DMS153 treated with DMSO at 0.1 percent for 48 hours (cell line): ENCODE data around the gene EHMT2.
A peak's percentile ranks its signal among the peaks of the same experiment; 100 is the strongest.
"Not testable (repeated sequence)": the region's sequence is repeated elsewhere in the genome, so short reads cannot be mapped to it uniquely, and the experiment has no call there.

Experiments used
- DNase-seq: peaks from one replicate; lab custom pipeline; 2025; ENCODE audit not compliant: unreplicated experiment; lab: John Stamatoyannopoulos, UW

Gene EHMT2

GRCh38 chr6:31915756-31916155 lies 18.3 kb upstream of the EHMT2 start:
- DNase-seq, result no peak

DNA sequence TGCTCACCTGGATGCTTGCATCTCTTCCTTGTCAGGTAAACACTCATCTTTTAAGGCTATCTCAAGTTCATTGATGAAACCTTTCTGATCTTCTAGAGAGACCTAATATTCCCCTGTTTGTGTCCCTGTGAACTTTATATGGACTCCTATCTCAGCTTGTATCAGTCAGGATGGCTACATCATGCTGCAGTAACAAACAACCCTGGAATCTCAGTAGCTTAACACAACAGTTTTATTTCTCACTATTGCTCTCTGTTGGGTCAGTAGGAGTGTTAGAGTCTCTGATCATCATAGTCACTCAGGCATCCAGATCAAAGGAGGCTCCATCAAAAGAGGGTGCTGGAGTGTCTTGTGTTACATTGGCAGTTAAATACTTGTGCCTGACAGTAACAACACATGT lies 17.9 kb upstream of the EHMT2 start:
- no peak for DNase-seq

DNA sequence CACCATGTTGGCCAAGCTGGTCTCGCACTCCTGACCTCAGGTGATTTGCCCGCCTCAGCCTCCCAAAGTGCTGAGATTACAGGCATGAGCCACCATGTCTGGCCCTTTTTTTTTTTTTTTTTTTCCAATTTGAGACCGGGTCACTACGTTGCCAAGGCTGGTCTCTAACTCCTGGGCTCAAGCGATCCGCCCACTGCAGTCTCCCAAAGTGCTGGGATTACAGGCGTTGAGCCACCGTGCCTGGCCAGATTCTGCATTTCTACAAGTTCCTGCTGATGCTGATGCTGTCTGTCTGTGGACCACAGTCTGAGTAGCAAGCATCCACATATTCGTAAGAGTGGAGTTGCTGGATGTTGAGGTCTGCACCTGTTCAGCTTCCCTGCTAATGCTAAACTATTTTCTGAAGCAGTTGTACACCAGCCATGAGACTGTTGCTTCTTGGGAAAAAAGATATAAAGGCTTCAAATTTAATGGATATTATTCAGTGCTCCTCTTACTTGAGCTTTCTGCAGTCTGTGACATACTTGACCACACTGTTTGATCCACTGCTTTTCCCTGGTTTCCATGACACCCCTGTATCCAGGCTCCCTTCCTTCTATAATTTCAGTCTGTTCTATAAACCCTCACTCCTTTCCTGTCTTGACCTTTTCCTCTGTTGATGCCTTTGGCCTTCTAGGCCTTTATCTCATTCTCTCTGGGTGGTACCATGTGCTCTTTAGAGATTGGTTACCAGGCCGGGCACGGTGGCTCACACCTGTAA lies 14.5 kb upstream of the EHMT2 start:
- no peak for DNase-seq

DNA sequence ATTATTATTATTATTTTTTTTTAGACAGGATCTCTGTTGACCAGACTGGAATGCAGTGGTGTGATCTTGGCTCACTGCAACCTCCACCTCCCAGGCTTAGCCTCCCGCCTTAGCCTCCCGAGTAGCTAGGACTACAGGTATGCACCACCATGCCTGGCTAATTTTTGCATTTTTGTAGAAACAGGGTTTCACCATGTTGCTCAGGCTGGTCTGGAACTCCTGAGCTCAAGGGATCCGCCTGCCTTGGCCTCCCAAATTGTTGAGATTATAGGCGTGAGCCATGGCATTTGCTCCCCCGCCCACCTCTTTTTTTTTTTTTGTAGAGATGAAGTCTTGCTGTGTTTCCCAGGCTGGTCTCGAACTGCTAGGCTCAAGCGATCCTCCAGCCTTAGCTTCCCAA lies 11.8 kb upstream of the EHMT2 start:
- not testable (repeated sequence) for DNase-seq

DNA sequence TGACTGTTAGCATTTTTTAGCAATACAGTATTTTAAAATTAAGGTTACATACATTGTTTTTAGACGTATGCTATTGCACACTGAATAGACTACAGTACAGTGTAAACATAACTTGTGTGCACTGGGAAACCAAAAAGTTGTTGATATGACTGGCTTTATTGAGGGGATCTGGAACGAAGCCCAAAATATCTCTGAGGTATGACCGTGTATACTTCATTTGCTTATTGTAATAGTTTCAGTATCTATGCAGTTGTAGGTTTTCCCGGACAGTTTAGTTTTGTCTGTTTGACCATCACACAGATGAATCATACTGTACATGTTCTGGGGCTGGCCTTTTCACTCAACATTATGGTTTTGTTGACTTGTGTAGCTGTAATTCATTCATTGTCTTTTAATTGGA lies 11.3 kb upstream of the EHMT2 start:
- DNase-seq, result no peak

DNA sequence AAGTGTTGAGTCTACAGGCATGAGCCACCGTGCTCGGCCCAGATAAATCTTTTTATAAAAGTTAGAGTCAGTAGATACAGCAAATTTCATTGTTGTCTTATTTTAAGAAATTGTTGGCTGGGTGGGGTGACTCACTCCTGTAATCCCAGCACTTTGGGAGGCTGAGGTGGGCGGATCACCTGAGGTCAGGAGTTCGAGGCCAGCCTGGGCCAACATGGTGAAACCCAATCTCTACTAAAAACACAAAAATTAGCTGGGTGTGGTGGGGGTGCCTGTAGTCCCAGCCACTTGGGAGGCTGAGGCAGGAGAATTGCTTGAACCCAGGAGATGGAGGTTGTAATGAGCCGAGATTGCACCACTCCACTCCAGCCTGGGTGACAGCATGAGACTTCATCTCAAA lies 10.8 kb upstream of the EHMT2 start:
- not testable (repeated sequence) for DNase-seq

- no peak for DNase-seq
These were observed 9.8 kb upstream of the EHMT2 start for GRCh38 chr6:31907158-31907813.

- DNase-seq, result not testable (repeated sequence)
These were observed 9.2 kb upstream of the EHMT2 start for GRCh38 chr6:31906727-31907126.

GRCh38 chr6:31906122-31906521 lies 8.6 kb upstream of the EHMT2 start:
- DNase-seq, result no peak

DNA sequence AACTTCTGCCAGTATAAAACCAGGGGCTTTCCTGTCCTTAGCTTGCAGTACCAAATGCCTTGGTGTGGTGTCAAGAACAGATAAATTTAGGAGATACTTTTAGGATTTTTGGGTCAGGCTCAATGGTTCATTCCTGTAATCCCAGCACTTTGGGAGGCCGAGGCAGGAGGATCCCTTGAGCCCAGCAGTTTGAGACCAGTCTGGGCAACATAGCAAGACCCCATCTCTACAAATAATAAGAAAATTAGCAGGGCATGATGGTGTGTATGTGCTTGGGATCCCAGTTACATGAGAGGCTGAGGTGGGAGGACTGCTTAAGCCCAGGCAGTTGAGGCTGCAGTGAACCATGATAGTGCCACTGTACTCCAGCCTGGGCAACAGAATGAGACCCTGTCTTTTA lies 7.5 kb upstream of the EHMT2 start:
- no peak for DNase-seq

- DNase-seq, result no peak
These were observed 6.5 kb upstream of the EHMT2 start for GRCh38 chr6:31903957-31904356.

GRCh38 chr6:31901953-31902643 lies 4.6 kb upstream of the EHMT2 start, which contains the start of gene ZBTB12:
ZBTB12 (minus strand) TSS chr6:31902086; CDS start chr6:31901305, 781 bp downstream.
- peak; percentile 83 for DNase-seq

GRCh38 chr6:31901415-31901952 lies 4.0 kb upstream of the EHMT2 start:
- no peak for DNase-seq

GRCh38 chr6:31900917-31901414 lies 3.5 kb upstream of the EHMT2 start:
- DNase-seq, result no peak

GRCh38 chr6:31899882-31900722 lies 2.6 kb upstream of the EHMT2 start:
- DNase-seq, result no peak

DNA sequence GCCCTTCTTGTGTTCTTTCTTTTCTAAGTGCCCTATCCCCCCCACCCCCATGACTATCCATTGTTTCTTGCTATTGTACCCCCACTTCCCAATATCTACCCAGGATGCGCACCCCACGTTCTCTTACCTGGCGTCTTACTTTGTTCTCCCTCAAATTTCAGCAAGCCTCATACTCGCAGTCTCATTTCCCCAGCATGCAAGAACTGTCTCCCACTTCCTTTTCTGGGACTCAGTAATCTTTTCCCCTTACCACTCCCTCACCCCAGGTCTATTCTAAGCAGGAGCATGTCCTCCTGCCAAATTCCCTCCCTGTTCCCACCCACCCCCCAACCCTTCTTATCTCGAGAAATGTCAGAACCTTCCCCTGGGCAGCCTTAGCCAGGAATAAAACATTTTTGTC lies 1.7 kb upstream of the EHMT2 start:
- DNase-seq, result no peak

GRCh38 chr6:31898383-31899011 lies 999 bp upstream of the EHMT2 start:
- peak; percentile 34 for DNase-seq

DNA sequence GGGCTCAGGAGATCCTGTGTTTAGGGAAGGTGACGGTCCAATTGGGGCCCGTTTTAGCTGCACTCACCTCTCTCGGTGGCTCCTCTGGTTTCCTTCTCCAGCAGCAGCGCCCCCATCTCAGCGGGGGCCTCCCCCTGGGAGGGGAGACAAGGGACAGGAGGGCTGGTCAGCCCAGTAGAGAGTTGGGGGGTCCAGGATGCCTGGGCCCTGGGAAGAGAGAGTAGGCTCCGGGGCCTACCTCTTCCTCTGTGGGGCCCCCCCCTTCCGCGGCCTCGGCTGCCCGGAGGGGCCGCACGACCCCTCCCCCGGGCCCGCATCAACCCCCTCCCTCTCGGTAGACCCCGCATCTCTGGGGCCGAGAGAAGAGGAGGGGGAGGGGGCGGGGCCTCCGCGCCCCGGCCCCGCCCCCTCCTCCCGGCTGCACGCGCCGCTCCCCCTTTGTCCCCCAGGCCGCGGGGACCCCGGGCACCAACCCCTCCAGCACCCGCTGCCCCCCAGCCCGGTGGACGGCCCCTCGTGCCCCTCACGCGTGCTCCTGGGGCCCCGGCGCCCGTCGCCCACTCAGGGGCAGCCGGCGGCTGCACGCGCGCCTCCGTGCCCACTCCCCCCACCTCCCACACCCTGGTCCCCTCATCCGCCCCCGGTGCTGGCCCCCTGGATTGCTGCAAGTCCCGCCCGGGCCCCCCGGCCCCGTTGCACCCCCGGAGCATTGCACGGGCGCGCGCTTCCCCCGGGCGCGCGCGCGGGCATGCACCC lies 464 bp downstream of the EHMT2 start:
- DNase-seq, result no peak

GRCh38 chr6:31896493-31896855 lies 1.0 kb downstream of the EHMT2 start:
- no peak for DNase-seq

DNA sequence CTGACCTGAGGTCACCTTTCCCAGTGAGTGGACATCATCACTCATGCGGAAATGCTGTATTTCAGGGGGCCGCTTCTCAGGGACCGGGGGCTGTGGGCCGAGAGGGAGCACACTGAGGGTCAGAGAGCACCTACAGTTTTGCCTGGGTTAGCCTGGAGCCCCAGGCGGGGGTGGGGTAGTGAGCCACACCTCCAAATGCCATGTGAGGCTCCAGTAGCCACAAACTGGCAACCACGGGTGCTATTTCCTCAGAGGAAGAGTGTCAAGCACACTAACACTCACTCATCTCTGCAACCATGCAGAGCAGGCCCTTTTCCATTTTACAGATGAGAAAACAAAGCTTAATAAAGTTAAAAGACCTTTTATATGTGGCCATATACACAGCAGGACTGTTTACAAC lies 4.7 kb downstream of the EHMT2 start:
- no peak for DNase-seq
